T47D (cell line): ENCODE measurements around the gene KNSTRN.

Experiments used
- DNase-seq, 2 experiments: peaks; one replicate each; pipeline versions ENCODE4 v3.0.0 to v3.0.0-alpha.2; 2011 to 2012; ENCODE audit warnings: low read depth in 1 of 2, low spot score in 1 of 2
- JUND ChIP-seq: IDR thresholded peaks from 2 replicates; pipeline ENCODE4 v1.6.1; 2012; ENCODE audit warnings: low read depth
- in situ Hi-C: cut with HindIII; loops from 2 replicates; pipeline ENCODE4 v1.10.0; 2016; ENCODE audit warnings: low sequenced_read_pairs, low pct_unique_long_range_greater_than_20kb

KNSTRN gene

GRCh38 chr15:40340038-40340739 is 42.3 kb upstream of the KNSTRN start:
- no peak for TF ChIP-seq JUND
- in situ Hi-C loops, result no loop called here
- no peak for DNase-seq

GRCh38 chr15:40340740-40341400 is 41.7 kb upstream of the KNSTRN start, which contains the start of gene CCDC9B:
Gene CCDC9B (minus strand): TSS chr15:40340939. CDS start chr15:40340819, 120 bp downstream.
- in situ Hi-C loops, result no loop called here
- DNase-seq, result peak; percentile 56 to 81
- TF ChIP-seq JUND, result no peak

- no peak for TF ChIP-seq JUND
- in situ Hi-C loops, result no loop called here
- peak in 1 of 2 experiments; percentile 81 for DNase-seq
Measured at GRCh38 chr15:40342416-40343320, 39.9 kb upstream of the KNSTRN start.

- no peak for DNase-seq
- in situ Hi-C loops, result no loop called here
- no peak for TF ChIP-seq JUND
Measured at GRCh38 chr15:40343512-40343911, 39.0 kb upstream of the KNSTRN start.

- TF ChIP-seq JUND, result no peak
- no peak for DNase-seq
- in situ Hi-C loops, result no loop called here
Measured at GRCh38 chr15:40344217-40344616, 38.3 kb upstream of the KNSTRN start.

GRCh38 chr15:40344631-40345120 is 37.8 kb upstream of the KNSTRN start:
- peak; percentile 66 to 78 for DNase-seq
- no peak for TF ChIP-seq JUND
- in situ Hi-C loops, result no loop called here

- TF ChIP-seq JUND, result no peak
- no peak for DNase-seq
- in situ Hi-C loops, result no loop called here
Measured at GRCh38 chr15:40345225-40345866, 37.2 kb upstream of the KNSTRN start.

- in situ Hi-C loops, result no loop called here
- DNase-seq, result no peak
- TF ChIP-seq JUND, result no peak
Measured at GRCh38 chr15:40345867-40346578, 36.5 kb upstream of the KNSTRN start.

- in situ Hi-C loops, result no loop called here
Measured at GRCh38 chr15:40346579-40347558, 35.7 kb upstream of the KNSTRN start.

GRCh38 chr15:40347559-40348473 is 34.7 kb upstream of the KNSTRN start:
- TF ChIP-seq JUND, result no peak
- DNase-seq, result no peak
- in situ Hi-C loops, result no loop called here

More at GRCh38 chr15:40346579-40347558, 35.7 kb upstream of the KNSTRN start:
- no peak for TF ChIP-seq JUND
- no peak for DNase-seq
